HEK293 (cell line): ENCODE measurements around the gene CCR6.

Source experiments
- BCL11A ChIP-seq: fragments of 450-650 bp; formaldehyde crosslinking; IDR thresholded peaks from 2 replicates; pipeline ENCODE4 v1.5.1; 2016; ENCODE audit warnings: low read depth, missing biosample characterization, missing genetic modification characterization
- CTCF ChIP-seq: fragments of 450-650 bp; formaldehyde crosslinking; IDR thresholded peaks from 2 replicates; pipeline ENCODE4 v1.5.1; 2016; ENCODE audit warnings: missing biosample characterization, missing genetic modification characterization
- HIC1 ChIP-seq: fragments of 450-650 bp; formaldehyde crosslinking; IDR thresholded peaks from 2 replicates; pipeline ENCODE4 v1.5.1; 2016; ENCODE audit warnings: missing biosample characterization, missing genetic modification characterization
- HOXA7 ChIP-seq: sonication (generic); formaldehyde crosslinking; IDR thresholded peaks from 2 replicates; pipeline ENCODE4 v1.8.1; 2022; ENCODE audit warnings: missing genetic modification reagents, borderline replicate concordance
- SP2 ChIP-seq: fragments of 450-650 bp; formaldehyde crosslinking; IDR thresholded peaks from 2 replicates; pipeline ENCODE4 v1.5.1; 2016; ENCODE audit warnings: missing biosample characterization, missing genetic modification characterization
- TCF7L2 ChIP-seq: IDR thresholded peaks from 2 replicates; pipeline ENCODE4 v1.6.1; 2011; ENCODE audit warnings: low read depth, mild to moderate bottlenecking, inconsistent platforms, low read length, moderate library complexity, borderline replicate concordance
- ZBTB1 ChIP-seq: fragments of 450-650 bp; formaldehyde crosslinking; IDR thresholded peaks from 2 replicates; pipeline ENCODE4 v1.5.1; 2016; ENCODE audit warnings: missing biosample characterization, missing genetic modification characterization
- ZNF423 ChIP-seq: fragments of 450-650 bp; formaldehyde crosslinking; IDR thresholded peaks from 2 replicates; pipeline ENCODE4 v1.5.1; 2016; ENCODE audit warnings: missing biosample characterization, missing genetic modification characterization
- ZNF629 ChIP-seq: fragments of 450-650 bp; formaldehyde crosslinking; IDR thresholded peaks from 2 replicates; pipeline ENCODE4 v1.5.1; 2017; ENCODE audit warnings: missing biosample characterization, missing genetic modification characterization
- ZNF843 ChIP-seq: fragments of 450-650 bp; formaldehyde crosslinking; IDR thresholded peaks from 2 replicates; pipeline ENCODE4 v1.5.1; 2016; ENCODE audit warnings: missing biosample characterization, missing genetic modification characterization

GRCh38 chr6:167130712-167131684 is 8.1 kb downstream of the CCR6 start:
- TF ChIP-seq SP2 (tag by site-specific recombination) = no peak
- no peak for TF ChIP-seq ZNF629 (tag by site-specific recombination)
- no peak for TF ChIP-seq BCL11A (tag by site-specific recombination)
- TF ChIP-seq ZNF843 = no peak
- TF ChIP-seq CTCF (tag by site-specific recombination) = no peak
- no peak for TF ChIP-seq HIC1 (tag by site-specific recombination)
- TF ChIP-seq ZNF423 = no peak
- TF ChIP-seq TCF7L2 = no peak
- no peak for TF ChIP-seq ZBTB1 (tag by site-specific recombination)
- TF ChIP-seq HOXA7 = no peak
